Stromal cell of bone marrow (primary cell): ENCODE measurements around the gene ANKS6.

ENCODE experiments used
- DNase-seq: peaks from one replicate; pipeline ENCODE4 v3.0.0-alpha.2; 2012; ENCODE audit warnings: low read depth

Gene ANKS6

DNA sequence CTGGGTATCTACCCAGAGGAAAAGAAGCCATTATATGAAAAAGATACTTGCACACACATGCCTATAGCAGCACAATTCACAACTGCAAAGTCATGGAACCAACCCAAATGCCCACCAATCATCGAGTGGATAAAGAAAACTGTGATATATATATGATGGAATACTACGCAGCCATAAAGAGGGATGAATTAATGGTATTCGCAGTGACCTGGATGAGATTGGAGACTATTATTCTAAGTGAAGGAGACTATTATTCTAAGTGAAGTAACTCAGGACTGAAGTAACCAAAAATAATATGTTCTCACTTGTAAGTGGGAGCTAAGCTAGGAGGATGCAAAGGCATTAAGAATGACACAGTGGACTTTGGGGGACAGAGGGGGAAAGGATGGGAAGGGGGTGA is 57.6 kb downstream of the ANKS6 start:
- DNase-seq = no peak

DNA sequence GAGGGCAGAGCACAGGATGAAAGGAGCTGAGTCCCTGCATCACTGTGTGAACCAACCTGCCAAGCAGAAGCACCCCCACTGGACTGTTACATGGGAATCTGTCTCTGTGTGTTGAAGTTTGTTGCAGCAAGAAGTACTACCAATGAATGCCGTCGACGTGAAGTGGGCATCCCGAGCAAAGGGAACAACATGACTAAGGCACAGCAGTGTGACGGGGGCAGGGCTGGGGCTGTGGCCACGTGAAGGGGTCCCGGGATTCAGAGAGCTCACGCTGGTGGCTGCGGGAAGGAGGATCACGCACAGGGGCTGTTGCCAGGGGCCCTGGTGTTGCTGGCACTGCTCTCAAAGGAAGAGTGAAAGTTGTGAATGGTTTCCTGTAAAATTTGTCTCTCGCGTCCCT is 60.1 kb downstream of the ANKS6 start:
- DNase-seq = no peak

DNA sequence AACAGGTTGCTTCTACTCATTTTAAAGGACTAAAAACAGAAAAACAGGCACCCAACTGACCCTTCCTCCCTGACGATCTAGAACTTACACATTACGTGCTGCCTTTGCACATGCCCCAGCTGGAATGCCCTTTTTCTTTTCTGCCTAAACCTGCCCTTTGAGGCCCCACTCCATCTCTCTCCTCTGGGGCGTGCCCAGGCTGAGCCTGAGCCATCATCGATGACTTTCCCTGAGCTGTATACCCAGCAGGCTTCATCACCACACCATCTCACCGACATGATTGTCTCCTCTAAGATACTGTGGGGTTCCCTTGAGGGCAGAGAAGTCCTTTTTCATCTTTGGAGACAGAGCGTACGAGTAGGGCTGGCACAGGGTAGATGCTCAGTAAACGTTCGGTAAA is 63.6 kb downstream of the ANKS6 start:
- DNase-seq = no peak

DNA sequence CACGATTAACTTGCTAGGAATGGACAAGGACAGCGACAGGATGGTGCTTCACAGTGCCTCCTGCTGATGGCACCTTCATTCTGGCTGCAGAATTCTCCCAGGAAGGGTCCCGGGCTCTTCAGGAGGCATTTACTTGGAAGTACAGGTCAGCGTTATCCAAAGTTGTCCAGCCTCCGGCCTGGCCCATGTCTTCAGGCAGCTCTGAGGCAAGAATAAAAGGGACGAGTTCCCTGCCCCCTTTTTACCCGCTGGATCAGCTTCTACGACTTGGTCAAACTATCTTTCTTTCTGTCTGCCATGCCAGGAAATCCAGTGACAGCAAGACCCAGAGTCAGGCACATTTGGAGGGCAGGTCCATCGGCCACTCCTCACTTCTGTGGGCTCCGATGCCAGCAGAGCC is 64.3 kb downstream of the ANKS6 start:
- no peak for DNase-seq

- no peak for DNase-seq
Measured at GRCh38 chr9:98730871-98731270, 65.5 kb downstream of the ANKS6 start.

DNA sequence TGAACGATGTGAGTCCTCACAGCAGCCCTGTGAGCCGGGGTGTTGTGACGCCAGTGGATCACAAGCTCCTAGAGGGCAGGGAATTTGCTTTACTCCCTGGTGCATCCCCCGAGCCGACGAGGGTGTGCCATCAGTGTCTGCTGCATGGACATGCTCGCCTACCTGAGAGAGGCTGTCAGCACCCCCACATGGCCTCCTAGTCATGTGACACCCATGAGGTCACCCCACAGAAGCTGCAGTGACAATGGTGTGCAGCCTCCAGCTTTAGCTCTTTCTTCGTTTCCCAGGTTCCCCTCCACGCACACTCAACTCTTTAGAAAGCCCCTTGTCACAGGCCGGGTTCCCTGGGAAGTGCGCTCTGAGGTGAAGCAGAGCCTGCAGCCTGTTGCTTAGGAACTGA is 67.9 kb downstream of the ANKS6 start:
- no peak for DNase-seq

GRCh38 chr9:98727428-98727827 is 68.9 kb downstream of the ANKS6 start:
- no peak for DNase-seq

DNA sequence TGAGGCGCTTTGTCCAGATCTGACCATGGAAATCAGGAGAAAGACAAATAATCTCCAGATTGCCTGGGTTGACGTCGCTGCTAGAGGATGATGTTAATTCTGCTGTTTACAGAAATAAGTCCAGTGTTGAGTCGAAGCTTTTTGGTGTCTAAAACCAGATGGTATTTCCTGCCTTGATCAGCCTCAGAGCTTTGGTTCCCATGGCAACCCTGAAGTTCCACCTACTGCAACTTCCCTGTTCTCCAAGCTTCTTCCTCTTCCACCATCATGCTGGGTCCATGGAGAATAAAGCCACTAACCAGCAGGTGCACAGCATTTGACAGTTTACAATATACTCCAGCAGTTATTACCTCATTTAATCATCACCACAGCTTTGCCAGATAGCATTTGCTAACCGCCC is 69.6 kb downstream of the ANKS6 start:
- peak; percentile 4 for DNase-seq

DNA sequence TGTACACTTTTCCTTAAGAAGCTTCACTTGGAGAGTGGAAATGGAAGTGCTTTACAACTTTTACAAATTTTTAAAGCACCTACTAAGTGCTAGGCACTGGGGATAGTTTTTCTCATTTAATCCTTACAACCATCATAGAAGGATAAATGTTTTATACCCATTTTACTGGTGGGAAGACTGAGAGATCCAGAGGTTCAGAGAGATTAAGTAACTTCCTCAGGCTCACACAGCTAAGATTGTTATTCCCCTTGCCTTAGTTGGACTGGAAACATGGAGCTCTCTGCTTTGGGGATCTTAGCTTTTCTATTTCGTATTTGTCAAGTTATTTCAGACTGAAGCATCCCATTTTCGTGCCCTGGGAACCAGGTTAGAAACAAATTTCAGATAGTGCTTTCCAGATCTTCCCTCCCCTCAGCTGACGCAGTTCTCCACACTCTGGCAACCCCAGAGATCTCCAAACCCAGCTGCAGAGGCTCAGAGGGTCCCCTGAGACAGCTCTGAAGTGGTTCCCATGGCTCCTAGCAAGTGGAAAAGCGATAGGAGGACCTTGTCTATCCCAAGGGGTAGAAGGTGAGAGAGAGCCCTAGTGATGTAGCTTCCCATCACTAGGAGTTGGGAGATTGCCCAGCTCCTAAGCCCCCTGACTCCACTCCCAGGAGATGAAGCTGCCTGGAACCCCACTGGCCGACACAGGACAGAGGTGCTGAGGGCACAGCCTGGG is 71.4 kb downstream of the ANKS6 start:
- no peak for DNase-seq

GRCh38 chr9:98721643-98722042 is 74.7 kb downstream of the ANKS6 start:
- no peak for DNase-seq

DNA sequence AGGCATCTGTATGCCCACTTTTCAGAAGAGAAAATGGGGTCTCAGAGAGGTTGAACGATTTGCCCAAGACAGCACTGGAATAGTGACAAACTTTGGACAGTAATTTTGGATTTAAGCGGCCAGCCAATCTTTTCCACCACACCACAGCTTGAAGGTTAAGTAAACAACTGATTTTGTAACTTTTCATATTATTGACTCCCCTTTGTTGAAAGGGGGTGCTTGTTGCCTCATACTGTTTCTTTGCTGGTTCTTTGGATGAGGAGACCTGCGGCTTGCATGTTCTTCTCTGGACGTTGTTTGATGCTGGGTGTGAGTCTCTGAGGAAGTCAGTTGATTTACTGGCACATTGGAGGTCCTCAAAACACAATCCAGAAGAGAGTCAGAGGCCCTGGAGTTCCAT is 76.0 kb downstream of the ANKS6 start:
- no peak for DNase-seq

DNA sequence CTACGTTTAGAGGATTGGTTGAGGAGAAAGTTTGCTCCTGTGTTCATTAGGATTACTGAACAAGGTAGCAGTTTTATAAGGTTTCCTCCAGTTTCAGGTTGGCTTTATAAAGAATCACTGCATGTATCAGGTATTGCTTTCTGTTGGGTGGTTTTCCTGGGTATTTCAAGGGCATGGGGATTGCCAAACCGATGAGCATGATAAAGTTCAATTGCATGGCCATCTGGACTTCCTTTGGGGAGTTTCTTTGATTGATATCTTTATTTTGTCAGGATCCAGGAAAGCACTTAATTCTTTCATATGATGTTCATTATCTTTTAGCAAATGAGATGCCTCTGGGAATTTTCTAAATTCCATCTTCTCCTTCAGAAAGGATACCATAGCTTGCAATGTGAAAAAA is 77.3 kb downstream of the ANKS6 start:
- DNase-seq = no peak

DNA sequence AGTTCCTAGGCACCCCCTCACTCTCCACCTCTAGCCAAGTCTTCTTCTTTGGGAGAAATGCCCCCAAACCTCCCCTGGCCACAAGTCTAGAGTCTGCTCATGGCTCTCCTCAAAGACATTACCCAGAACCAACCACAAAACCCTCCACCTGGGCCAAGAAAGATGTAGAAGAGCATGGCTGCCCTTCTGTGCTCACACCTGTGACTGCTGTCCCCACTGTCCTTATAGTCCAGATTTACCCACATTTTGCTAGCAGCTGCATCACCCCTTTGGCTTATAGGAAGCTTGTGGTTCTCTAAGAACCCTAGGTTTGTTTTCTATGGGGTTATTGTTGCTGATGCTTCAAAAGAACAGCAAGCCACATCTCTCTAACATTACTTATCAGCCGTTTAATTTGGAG is 81.5 kb downstream of the ANKS6 start:
- no peak for DNase-seq

- no peak for DNase-seq
Measured at GRCh38 chr9:98712987-98713386, 83.4 kb downstream of the ANKS6 start.

GRCh38 chr9:98709968-98710965 is 86.1 kb downstream of the ANKS6 start:
- DNase-seq = peak; percentile 25

DNA sequence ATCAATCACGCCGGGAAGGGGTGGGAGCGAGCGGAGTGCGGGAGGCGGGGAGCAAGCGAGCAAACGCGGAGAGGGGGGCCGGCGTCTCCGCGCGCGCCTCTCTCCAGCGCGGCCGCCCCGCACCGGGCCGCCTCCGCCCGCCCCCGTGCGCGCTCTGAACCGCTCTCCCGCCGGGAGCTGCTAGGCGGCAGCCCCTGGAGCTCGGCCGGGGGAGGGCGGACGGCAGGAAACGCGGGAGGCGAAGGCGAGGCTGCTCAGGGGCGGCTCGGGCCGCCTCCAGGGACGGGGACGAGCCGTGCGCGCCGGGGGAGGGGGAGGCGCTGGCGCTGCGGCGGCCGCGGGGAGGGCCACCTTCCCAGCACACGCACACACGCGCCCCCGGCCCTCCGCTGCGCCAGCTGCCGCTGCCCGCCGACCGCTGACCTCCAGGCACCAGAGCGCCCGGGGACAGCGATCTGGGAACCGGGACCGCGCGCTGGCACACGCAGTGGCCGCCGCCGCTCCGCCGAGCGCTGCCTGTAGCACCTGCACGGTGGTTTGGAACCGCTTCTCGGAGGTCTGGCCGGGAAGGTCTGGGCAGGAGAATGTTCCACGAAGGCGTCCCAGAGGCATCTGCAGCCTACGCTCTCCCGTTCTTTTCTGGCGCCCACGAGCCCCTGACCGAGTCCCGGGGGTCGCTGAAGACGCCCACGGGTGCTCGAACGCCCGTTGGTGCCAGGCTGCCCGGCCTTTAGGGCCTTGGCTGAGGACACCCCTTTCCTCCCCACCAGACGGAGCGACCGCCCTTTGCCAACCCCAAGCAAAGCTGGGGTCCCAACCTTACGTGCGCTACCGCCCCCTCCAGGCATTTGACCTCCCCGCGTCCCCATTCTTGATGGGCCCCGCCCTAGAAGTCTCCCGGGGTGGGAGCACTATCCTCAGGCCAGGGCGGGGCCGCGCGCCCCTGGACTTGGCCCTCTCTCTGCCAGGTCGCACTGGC is 87.1 kb downstream of the ANKS6 start, which contains the start of gene GABBR2:
Gene GABBR2 (minus strand): TSS at position 3 of the 979 bp plus-strand sequence. CDS start 198 bp downstream, outside the sequence.
- no peak for DNase-seq

GRCh38 chr9:98708103-98708932 is 88.0 kb downstream of the ANKS6 start:
- no peak for DNase-seq

- peak; percentile 19 for DNase-seq
Measured at GRCh38 chr9:98707166-98708102, 88.9 kb downstream of the ANKS6 start.

GRCh38 chr9:98706651-98707165 is 89.6 kb downstream of the ANKS6 start:
- DNase-seq = no peak
